DOHH2 (cell line): ENCODE data around the gene TFAP2C.

ENCODE experiments used
- EZH2phosphoT487 ChIP-seq: fragments of 200-600 bp; sonication (generic); IDR thresholded peaks from 2 replicates; pipeline ENCODE4 v1.6.1; 2017; ENCODE audit warnings: borderline replicate concordance, mild to moderate bottlenecking, antibody characterized with exemption, low read length, moderate library complexity, mixed read lengths
- TF ChIP-seq, protein P1 (sequence below): fragments of 200-600 bp; sonication (generic); IDR thresholded peaks from one replicate; pipeline ENCODE4 v1.5.1; 2014; ENCODE audit warnings: antibody characterized with exemption, mild to moderate bottlenecking, low read depth, low read length; ENCODE audit not compliant: poor library complexity, severe bottlenecking

DNA sequence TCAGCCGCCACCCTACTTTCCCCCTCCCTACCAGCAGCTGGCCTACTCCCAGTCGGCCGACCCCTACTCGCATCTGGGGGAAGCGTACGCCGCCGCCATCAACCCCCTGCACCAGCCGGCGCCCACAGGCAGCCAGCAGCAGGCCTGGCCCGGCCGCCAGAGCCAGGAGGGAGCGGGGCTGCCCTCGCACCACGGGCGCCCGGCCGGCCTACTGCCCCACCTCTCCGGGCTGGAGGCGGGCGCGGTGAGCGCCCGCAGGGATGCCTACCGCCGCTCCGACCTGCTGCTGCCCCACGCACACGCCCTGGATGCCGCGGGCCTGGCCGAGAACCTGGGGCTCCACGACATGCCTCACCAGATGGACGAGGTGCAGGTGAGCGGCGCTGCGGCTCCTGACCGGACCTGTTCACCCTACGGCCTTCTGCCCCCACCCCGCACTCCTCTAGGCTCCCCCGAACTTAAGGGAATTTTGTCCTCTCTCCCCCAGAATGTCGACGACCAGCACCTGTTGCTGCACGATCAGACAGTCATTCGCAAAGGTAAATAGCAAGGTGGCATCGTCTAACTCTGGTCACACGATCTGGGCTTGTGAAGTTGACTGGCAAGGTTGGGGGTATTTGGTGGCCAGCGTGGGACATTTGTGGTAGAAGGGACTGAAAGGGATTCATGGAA, 2.3 kb downstream of the TFAP2C start:
- TF ChIP-seq, protein P1, sequence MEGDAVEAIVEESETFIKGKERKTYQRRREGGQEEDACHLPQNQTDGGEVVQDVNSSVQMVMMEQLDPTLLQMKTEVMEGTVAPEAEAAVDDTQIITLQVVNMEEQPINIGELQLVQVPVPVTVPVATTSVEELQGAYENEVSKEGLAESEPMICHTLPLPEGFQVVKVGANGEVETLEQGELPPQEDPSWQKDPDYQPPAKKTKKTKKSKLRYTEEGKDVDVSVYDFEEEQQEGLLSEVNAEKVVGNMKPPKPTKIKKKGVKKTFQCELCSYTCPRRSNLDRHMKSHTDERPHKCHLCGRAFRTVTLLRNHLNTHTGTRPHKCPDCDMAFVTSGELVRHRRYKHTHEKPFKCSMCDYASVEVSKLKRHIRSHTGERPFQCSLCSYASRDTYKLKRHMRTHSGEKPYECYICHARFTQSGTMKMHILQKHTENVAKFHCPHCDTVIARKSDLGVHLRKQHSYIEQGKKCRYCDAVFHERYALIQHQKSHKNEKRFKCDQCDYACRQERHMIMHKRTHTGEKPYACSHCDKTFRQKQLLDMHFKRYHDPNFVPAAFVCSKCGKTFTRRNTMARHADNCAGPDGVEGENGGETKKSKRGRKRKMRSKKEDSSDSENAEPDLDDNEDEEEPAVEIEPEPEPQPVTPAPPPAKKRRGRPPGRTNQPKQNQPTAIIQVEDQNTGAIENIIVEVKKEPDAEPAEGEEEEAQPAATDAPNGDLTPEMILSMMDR, result no peak
- TF ChIP-seq EZH2phosphoT487, result no peak
